ENCODE data around the gene NT5C3B. TPM values are rescaled to one million over a fixed set of nuclear protein-coding genes. Genes with fewer than 3 reads are reported as not detected.

The NT5C3B gene
- polyA plus RNA-seq, 1 donor (not counting 4 experiments of a cell fraction or from before 2014, with no cell fraction given), result 109 TPM

- Histone ChIP-seq H3K4me2 (ENCODE audit: control insufficient read depth, extremely low read depth, insufficient read depth, low read depth, low read length) (peak within 1 kb of the TSS; percentile 83), H3K27ac (ENCODE audit: control insufficient read depth, insufficient read depth, low read length) (no peak within 1 kb of the TSS), H3K36me3 (ENCODE audit: control insufficient read depth in 2 of 2, extremely low read depth in 1 of 2, insufficient read depth in 2 of 2, low read length in 2 of 2) (peaks cover 0 to 5% of the 10 kb centered on the region in 2 experiments), H3K4me3 (ENCODE audit: control insufficient read depth in 2 of 3, extremely low read depth in 1 of 3, insufficient read depth in 2 of 3, low read depth in 1 of 3, low read length in 3 of 3) (peak within 1 kb of the TSS in 1 of 3 experiments; percentile 69), H3K27me3 (ENCODE audit: control insufficient read depth, extremely low read depth, insufficient read depth, low read length) (peaks cover 4% of the 10 kb centered on the region), H2AFZ (ENCODE audit: control insufficient read depth, low read length) (no peak within 1 kb of the TSS), H3K9me1 (ENCODE audit: control insufficient read depth, extremely low read depth, insufficient read depth, low read length) (no peaks in the 10 kb centered on the region), H3K4me1 (ENCODE audit: control insufficient read depth, extremely low read depth, insufficient read depth, low read length) (peaks cover 3% of the 10 kb centered on the region), H3K79me2 (ENCODE audit: control insufficient read depth, insufficient read depth, low read length) (no peaks in the 10 kb centered on the region), H3K9ac (ENCODE audit: control insufficient read depth, extremely low read depth, insufficient read depth, low read length) (no peak within 1 kb of the TSS), H3K9me3 (ENCODE audit: control insufficient read depth, low read depth, low read length) (no peaks in the 10 kb centered on the region), H4K20me1 (ENCODE audit: control insufficient read depth, extremely low read depth, insufficient read depth, low read length) (no peaks in the 10 kb centered on the region)
- dilution Hi-C loops (cut with MboI; ENCODE audit: extremely low pct_ligation_motif_present, low sequenced_read_pairs), result no loop called here
- DNase-seq (ENCODE audit: low read depth, low spot score), result no peak
- TF ChIP-seq CTCF (optimal IDR thresholded peaks at IDR 0.05 in 1 of 3, IDR thresholded peaks at IDR 0.05 in 1 of 3, conservative IDR thresholded peaks at IDR 0.05 in 1 of 3; ENCODE audit: extremely low read depth in 1 of 3, insufficient read depth in 2 of 3, low read length in 3 of 3), result no peak
- no peak for TF ChIP-seq EZH2 (IDR thresholded peaks at IDR 0.05; ENCODE audit: low read length)
- FAIRE-seq, result no peak
Observed at GRCh38 chr17:41837761-41838538, 1.9 kb upstream of the NT5C3B start, which contains the start of gene KLHL10. TSS of gene KLHL10 (plus strand) at chr17:41837825. CDS start at chr17:41837933, 108 bp downstream.

- Histone ChIP-seq H3K9me1 (ENCODE audit: control insufficient read depth, extremely low read depth, insufficient read depth, low read length) (no peaks in the 10 kb centered on the region), H3K4me3 (ENCODE audit: control insufficient read depth in 2 of 3, extremely low read depth in 1 of 3, insufficient read depth in 2 of 3, low read depth in 1 of 3, low read length in 3 of 3) (peak overlapping the region; percentile 40 to 69 (median 67)), H4K20me1 (ENCODE audit: control insufficient read depth, extremely low read depth, insufficient read depth, low read length) (no peaks in the 10 kb centered on the region), H3K4me2 (ENCODE audit: control insufficient read depth, extremely low read depth, insufficient read depth, low read depth, low read length) (peak overlapping the region; percentile 83), H2AFZ (ENCODE audit: control insufficient read depth, low read length) (peak overlapping the region; percentile 91), H3K9ac (ENCODE audit: control insufficient read depth, extremely low read depth, insufficient read depth, low read length) (peak overlapping the region; percentile 50), H3K4me1 (ENCODE audit: control insufficient read depth, extremely low read depth, insufficient read depth, low read length) (peaks cover 3% of the 10 kb centered on the region), H3K9me3 (ENCODE audit: control insufficient read depth, low read depth, low read length) (no peaks in the 10 kb centered on the region), H3K36me3 (ENCODE audit: control insufficient read depth in 2 of 2, extremely low read depth in 1 of 2, insufficient read depth in 2 of 2, low read length in 2 of 2) (peaks cover 2 to 9% of the 10 kb centered on the region in 2 experiments), H3K27me3 (ENCODE audit: control insufficient read depth, extremely low read depth, insufficient read depth, low read length) (peaks cover 4% of the 10 kb centered on the region), H3K27ac (ENCODE audit: control insufficient read depth, insufficient read depth, low read length) (no peak overlapping the region), H3K79me2 (ENCODE audit: control insufficient read depth, insufficient read depth, low read length) (no peaks in the 10 kb centered on the region)
- dilution Hi-C loops (cut with MboI; ENCODE audit: extremely low pct_ligation_motif_present, low sequenced_read_pairs), result no loop called here
- TF ChIP-seq EZH2 (IDR thresholded peaks at IDR 0.05; ENCODE audit: low read length) (no peak), CTCF (optimal IDR thresholded peaks at IDR 0.05 in 1 of 3, IDR thresholded peaks at IDR 0.05 in 1 of 3, conservative IDR thresholded peaks at IDR 0.05 in 1 of 3; ENCODE audit: extremely low read depth in 1 of 3, insufficient read depth in 2 of 3, low read length in 3 of 3) (no peak)
- FAIRE-seq (no peak), DNase-seq (ENCODE audit: low read depth, low spot score) (no peak)
Observed at GRCh38 chr17:41836550-41837196, 641 bp upstream of the NT5C3B start.
